GM10847 (cell line): ENCODE measurements around the gene HOXA9.

Experiments used
- POLR2A ChIP-seq: IDR thresholded peaks from 2 replicates; pipeline ENCODE4 v1.6.1; 2011; ENCODE audit not compliant: insufficient read length; ENCODE audit errors: extremely low read depth

Gene HOXA9

GRCh38 chr7:27176962-27177794 is 11.8 kb upstream of the HOXA9 start:
- TF ChIP-seq POLR2A: no peak

- TF ChIP-seq POLR2A: no peak
These were observed 11.1 kb upstream of the HOXA9 start for GRCh38 chr7:27176524-27176845.

- no peak for TF ChIP-seq POLR2A
These were observed 10.5 kb upstream of the HOXA9 start for GRCh38 chr7:27175626-27176523.

GRCh38 chr7:27174874-27175625 is 9.7 kb upstream of the HOXA9 start:
- TF ChIP-seq POLR2A: no peak

- no peak for TF ChIP-seq POLR2A
These were observed 8.9 kb upstream of the HOXA9 start, which contains the start of gene HOXA10 for GRCh38 chr7:27173956-27174873. Gene HOXA10 (minus strand): TSS chr7:27174320. CDS start chr7:27174306, 14 bp downstream.

GRCh38 chr7:27173511-27173955 is 8.2 kb upstream of the HOXA9 start:
- no peak for TF ChIP-seq POLR2A

GRCh38 chr7:27172823-27173510 is 7.6 kb upstream of the HOXA9 start:
- no peak for TF ChIP-seq POLR2A

- no peak for TF ChIP-seq POLR2A
These were observed 7.0 kb upstream of the HOXA9 start for GRCh38 chr7:27172315-27172774.

- no peak for TF ChIP-seq POLR2A
These were observed 6.4 kb upstream of the HOXA9 start for GRCh38 chr7:27171637-27172314.

GRCh38 chr7:27171325-27171636 is 5.9 kb upstream of the HOXA9 start:
- TF ChIP-seq POLR2A: no peak

- TF ChIP-seq POLR2A: no peak
These were observed 5.3 kb upstream of the HOXA9 start for GRCh38 chr7:27170426-27171324.
